GM12892 (cell line): ENCODE measurements around the gene FPR3.

Source experiments
- DNase-seq: peaks from one replicate; pipeline ENCODE4 v3.0.0; 2011; ENCODE audit not compliant: insufficient read length
- FAIRE-seq: peaks from 2 replicates; lab custom pipeline; 2011; peaks lifted over from hg19 to GRCh38; lab: Jason Lieb, UNC
- POLR2A ChIP-seq: IDR thresholded peaks from 2 replicates; pipeline ENCODE4 v1.6.1; 2011; ENCODE audit warnings: low read depth, low read length, control low read depth
- POLR2AphosphoS5 ChIP-seq: IDR thresholded peaks from 2 replicates; pipeline ENCODE4 v1.6.1; 2011; ENCODE audit warnings: low read depth, low read length, control low read depth
- TAF1 ChIP-seq: IDR thresholded peaks from 2 replicates; pipeline ENCODE4 v1.6.1; 2011; ENCODE audit warnings: low read depth, mild to moderate bottlenecking, control low read depth, low read length, borderline replicate concordance

The FPR3 gene

DNA sequence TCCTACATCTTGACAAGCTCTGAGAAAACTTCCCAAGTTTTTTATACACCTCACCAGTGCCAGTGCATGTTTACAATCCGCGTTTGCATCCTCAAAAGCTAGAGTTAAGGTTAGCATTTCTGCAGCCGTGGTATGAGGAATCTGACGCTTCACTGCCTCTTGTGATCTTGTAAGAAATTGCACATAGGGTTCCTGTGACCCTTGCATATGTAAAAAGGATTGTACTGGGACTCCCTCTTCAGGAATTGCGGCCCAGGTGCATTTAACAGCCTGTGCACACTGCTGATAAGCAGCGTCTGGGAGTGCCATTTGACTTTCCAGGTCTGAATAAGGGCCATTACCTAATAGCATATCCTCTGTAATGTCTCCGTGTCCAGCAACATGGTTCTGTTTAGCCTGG lies 15.3 kb downstream of the FPR3 start:
- DNase-seq, result no peak
- FAIRE-seq, result no peak
- TF ChIP-seq POLR2AphosphoS5, result no peak

DNA sequence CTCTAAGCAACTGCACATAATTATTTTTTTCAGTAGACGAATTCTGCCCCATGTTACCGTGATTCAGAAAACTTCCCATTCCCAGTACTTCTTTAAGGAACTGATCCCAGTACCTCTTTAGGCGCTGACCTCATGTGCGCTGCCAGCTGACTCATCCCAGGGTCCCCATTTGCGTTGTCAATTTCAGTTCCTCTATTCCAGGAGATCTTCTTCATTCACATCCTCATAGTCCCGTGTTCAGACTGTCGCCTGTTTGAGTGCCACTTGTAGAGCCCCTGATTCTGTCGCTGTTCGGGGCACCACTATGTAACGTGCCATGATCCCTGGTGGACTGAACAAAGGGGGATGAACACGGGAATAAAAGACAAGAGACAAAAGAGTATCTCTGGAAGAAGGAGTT lies 16.4 kb downstream of the FPR3 start:
- no peak for TF ChIP-seq POLR2A
- FAIRE-seq (no peak), DNase-seq (no peak)

DNA sequence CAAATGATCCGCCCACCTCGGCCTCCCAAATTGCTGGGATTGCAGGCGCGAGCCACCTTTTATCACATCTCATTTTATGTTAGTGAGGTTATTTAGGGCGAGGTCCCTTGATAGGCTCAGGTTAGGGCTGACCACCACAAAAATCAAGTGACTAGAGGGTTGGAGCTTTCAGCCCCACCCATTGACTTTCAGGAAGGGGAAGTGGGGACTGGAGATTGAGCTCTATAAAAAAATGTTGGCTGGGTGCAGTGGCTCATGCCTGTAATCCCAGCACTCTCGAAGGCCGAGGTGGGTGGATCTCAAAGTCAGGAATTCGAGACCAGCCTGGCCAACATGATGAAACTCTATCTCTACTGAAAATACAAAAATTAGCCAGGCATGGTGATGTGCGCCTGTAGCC lies 20.1 kb downstream of the FPR3 start:
- FAIRE-seq (no peak), DNase-seq (no peak)
- TF ChIP-seq POLR2AphosphoS5, result no peak
- TF ChIP-seq TAF1, result no peak
- no peak for TF ChIP-seq POLR2A

DNA sequence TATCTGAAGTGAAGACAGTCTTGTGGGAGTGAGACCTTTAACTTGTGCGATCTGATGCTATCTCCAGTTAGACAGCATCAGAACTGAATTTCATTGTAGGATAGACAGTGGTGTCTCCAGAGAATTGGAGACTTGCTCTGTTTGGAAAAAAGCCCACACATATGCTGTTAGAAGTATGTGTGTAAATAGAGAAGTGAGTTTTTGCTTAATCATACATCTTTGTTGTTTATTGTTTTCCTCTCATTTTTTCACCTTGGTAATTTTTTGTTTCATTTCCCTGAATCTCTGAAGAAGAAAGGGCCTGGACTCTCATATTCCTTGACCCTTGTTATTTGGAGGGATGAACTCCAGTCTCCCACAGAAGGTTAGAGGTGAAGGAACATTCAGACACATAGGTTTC lies 21.8 kb downstream of the FPR3 start:
- DNase-seq (no peak), FAIRE-seq (no peak)
- TF ChIP-seq POLR2A (no peak), TAF1 (no peak), POLR2AphosphoS5 (no peak)

DNA sequence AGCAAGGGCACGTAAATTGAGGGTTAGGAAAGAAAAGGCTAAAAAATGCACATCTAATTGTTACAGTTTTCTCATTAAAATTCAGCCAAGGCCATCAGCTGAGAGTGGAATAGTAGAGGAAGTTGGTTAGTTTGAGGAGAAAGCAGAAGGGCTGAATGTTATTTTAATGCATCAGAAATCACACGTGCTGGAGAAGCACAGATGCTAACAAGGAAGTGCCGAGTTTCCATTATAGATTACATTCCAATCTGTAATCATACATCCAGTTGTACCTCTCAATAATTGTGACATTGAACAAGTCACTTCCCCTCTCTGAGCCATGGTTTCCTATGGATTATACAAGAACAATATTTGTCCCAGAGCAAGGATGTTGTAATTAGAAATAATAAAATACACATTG lies 25.1 kb downstream of the FPR3 start:
- no peak for FAIRE-seq
- no peak for DNase-seq

DNA sequence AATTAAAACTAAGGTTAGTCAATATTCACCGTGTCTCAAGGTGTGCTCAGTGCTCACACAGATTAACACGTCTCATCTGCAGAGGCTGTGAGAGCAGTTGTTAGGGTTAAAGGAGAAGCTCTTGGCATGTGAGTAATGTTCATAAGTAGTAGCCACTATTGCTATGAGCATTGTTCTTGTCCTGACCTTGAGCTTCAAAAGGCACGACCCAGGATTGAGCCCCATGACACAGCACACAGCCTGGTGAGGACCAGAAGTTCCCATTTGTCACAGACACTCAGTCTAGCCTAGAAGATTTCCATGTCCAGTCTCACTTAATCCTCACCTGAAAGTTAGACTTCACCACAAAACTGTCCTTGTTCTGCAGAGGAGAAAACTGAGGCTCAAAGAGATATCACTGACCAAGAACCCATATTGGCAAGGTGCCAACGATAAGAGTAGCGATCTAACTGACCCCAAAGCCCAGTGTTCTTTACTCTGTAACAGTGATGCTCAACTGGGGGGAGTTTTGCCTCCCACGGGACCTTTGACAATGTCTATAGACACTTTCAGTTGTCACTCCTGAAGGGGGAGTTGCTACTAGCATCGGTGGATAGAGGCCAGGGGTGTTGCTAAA lies 26.0 kb downstream of the FPR3 start:
- FAIRE-seq, result no peak
- no peak for DNase-seq
- TF ChIP-seq POLR2A, result no peak
- no peak for TF ChIP-seq TAF1
- TF ChIP-seq POLR2AphosphoS5, result no peak

More for the DNA sequence above, 25.1 kb downstream of the FPR3 start:
- TF ChIP-seq TAF1 (no peak), POLR2AphosphoS5 (no peak), POLR2A (no peak)

DNA sequence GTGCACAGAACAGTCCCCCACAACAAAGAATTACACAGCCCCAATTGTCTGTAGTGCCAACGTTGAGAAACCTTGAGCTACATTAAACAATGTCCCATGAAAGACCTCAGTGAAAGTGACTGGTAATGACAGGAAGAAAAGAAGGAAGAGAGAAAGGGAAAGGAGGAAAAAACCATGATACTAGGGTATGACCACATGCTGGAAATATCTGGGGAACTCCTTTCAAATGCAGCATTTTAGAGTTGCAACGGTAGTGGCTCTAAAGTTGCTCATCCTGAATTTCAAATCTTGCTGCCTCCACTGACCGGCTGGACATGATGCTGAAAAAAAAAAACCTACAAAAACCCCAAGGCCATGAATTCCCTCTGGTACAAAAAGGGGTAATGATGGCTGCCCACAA lies 26.5 kb downstream of the FPR3 start:
- no peak for DNase-seq
- FAIRE-seq, result no peak
- no peak for TF ChIP-seq POLR2AphosphoS5
- TF ChIP-seq POLR2A, result no peak
- TF ChIP-seq TAF1, result no peak

DNA sequence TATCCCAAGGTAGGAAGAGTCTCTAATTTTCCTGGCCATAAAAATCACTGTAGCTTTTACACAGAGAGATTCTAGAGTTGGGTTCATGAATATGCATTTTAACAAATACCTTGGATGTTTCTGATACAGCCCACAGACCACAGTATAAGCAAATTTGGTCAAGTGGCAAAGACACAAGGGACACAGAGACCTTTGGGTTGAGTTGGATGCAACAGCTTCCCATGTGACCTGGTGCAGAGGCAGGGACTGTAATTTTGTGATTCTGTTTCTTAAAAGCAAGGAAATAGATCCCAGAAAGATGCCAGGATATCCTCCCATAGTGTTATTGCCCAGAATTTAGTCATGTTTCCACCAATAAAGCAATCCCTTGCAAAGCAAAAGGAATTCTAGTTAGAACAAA lies 27.0 kb downstream of the FPR3 start:
- no peak for DNase-seq
- FAIRE-seq, result no peak
- no peak for TF ChIP-seq POLR2AphosphoS5
- TF ChIP-seq POLR2A, result no peak
- TF ChIP-seq TAF1, result no peak

DNA sequence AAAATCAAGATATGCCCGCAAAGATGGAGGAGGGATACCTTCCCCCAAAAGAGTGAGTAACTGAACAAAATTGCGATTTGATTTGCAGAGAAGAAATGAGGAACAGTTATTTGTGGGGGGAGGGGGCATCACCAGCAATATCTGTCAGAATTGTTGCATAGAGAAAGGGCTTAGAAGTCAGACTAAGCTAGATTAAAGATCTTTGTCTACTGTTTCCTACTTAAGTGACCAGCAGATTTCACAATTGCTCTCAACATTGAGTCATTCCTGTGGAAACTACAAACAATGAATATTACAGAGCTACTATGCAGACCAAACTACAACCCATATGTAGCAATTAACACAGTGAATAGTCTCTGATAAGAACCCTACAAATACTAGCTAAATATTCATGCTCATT lies 27.4 kb downstream of the FPR3 start:
- TF ChIP-seq TAF1 (no peak), POLR2A (no peak)
- no peak for FAIRE-seq
- DNase-seq, result no peak

DNA sequence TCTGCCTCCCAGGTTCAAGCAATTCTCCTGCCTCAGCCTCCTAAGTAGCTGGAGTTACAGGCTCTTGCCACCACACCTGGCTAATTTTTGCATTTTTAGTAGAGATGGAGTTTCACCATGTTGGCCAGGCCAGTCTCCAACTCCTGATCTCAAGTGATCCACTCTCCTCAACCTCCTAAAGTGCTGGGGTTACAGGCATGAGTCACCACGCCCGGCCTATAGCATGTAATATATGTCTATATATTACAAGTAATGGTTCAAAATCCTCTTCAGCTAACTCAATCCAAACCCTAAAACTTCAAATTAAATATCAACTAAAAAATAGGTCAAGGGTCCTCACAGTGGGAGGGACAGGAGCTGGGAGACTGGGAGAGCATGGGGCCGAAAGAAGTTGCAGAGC lies 28.0 kb downstream of the FPR3 start:
- no peak for TF ChIP-seq TAF1
- DNase-seq, result no peak
- no peak for FAIRE-seq

DNA sequence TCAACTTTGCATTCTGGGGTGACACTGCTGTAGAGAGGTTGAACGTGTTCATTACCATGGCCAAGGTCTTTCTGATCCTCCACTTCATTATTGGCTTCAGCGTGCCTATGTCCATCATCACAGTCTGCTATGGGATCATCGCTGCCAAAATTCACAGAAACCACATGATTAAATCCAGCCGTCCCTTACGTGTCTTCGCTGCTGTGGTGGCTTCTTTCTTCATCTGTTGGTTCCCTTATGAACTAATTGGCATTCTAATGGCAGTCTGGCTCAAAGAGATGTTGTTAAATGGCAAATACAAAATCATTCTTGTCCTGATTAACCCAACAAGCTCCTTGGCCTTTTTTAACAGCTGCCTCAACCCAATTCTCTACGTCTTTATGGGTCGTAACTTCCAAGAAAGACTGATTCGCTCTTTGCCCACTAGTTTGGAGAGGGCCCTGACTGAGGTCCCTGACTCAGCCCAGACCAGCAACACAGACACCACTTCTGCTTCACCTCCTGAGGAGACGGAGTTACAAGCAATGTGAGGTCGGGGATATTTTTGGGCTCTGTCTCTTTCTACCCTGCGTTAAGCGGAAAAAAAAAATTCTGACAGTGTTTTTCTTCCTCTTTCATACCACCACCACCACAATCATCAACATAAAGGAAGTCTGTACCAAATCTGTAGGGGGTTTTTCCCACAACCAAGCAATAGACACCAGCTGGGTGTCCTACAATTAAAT lies 29.5 kb downstream of the FPR3 start:
- no peak for TF ChIP-seq TAF1
- FAIRE-seq (no peak), DNase-seq (no peak)

DNA sequence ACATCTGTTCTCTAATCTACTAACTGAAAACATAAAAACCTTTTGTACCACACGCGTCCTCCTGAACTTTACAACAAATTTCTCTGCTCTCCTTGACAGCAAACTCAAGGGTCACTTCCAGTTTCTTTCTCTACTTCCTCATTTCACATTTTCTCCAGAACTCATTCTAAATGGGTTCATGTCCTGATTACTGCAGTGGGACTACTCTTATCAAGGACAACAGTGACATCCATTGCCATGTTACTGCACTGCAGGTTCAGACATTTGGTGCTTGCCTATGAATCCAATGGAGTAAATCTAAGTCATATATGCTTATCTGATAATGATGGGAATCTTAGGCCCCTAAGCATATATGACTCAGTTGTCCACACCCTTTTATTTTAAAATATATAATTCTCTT lies 35.3 kb downstream of the FPR3 start:
- FAIRE-seq (no peak), DNase-seq (no peak)
- TF ChIP-seq POLR2AphosphoS5 (no peak), TAF1 (no peak), POLR2A (no peak)

DNA sequence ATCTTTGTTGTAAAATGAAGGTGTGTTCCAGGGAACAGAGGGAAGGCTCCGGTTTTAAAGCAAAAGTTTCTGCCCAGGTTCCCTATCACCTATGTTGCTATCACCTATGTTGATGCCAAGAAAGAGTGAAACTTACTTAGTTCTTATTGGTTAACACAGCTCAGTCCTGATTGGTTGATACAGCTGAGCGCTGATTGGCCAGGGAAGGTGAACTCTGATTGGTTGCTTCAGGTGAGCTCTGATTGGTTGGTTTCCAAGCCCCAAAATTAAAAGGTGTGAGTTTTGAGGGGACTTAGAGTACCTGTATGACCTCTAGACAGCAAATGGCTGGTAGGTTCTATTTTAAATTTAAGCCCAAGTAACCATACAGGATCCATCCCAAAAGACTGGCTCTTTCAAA lies 42.2 kb downstream of the FPR3 start:
- no peak for TF ChIP-seq TAF1
- TF ChIP-seq POLR2AphosphoS5, result no peak
- no peak for TF ChIP-seq POLR2A
- FAIRE-seq, result no peak

More for the DNA sequence above, 42.2 kb downstream of the FPR3 start:
- no peak for DNase-seq
